Stimulated activated CD4-positive, alpha-beta T cell treated with anti-CD3 and anti-CD28 coated beads, Interleukin-4, amount 100 ng/mL, for 24 hours (primary cell): ENCODE measurements around the gene TM9SF4.
A peak's percentile ranks its signal among the peaks of the same experiment; 100 is the strongest.

Experiments used
- DNase-seq: peaks from one replicate; pipeline ENCODE4 v3.0.0-alpha.2; 2020

Gene TM9SF4

GRCh38 chr20:32109392-32110172 is at the start of gene TM9SF4:
Gene TM9SF4 (plus strand): TSS chr20:32109714. CDS start chr20:32109741, 27 bp downstream.
- DNase-seq: peak; percentile 93

- DNase-seq: no peak
Measured at GRCh38 chr20:32062776-32063170, 46.7 kb upstream of the TM9SF4 start.

GRCh38 chr20:32063695-32064094 is 45.8 kb upstream of the TM9SF4 start:
- DNase-seq: no peak

GRCh38 chr20:32064667-32065066 is 44.8 kb upstream of the TM9SF4 start:
- DNase-seq: no peak

- no peak for DNase-seq
Measured at GRCh38 chr20:32067234-32067821, 42.2 kb upstream of the TM9SF4 start.

- DNase-seq: no peak
Measured at GRCh38 chr20:32068174-32068573, 41.3 kb upstream of the TM9SF4 start.

GRCh38 chr20:32069711-32070110 is 39.8 kb upstream of the TM9SF4 start:
- DNase-seq: no peak

- no peak for DNase-seq
Measured at GRCh38 chr20:32070282-32070681, 39.2 kb upstream of the TM9SF4 start.

GRCh38 chr20:32070690-32071213 is 38.8 kb upstream of the TM9SF4 start:
- DNase-seq: no peak

- no peak for DNase-seq
Measured at GRCh38 chr20:32071395-32072167, 37.9 kb upstream of the TM9SF4 start.

GRCh38 chr20:32072168-32072750 is 37.3 kb upstream of the TM9SF4 start:
- DNase-seq: no peak

- no peak for DNase-seq
Measured at GRCh38 chr20:32075534-32075933, 34.0 kb upstream of the TM9SF4 start.

- no peak for DNase-seq
Measured at GRCh38 chr20:32077190-32077589, 32.3 kb upstream of the TM9SF4 start.

- DNase-seq: no peak
Measured at GRCh38 chr20:32078322-32078721, 31.2 kb upstream of the TM9SF4 start.

GRCh38 chr20:32078791-32079190 is 30.7 kb upstream of the TM9SF4 start:
- no peak for DNase-seq

- no peak for DNase-seq
Measured at GRCh38 chr20:32079655-32080109, 29.8 kb upstream of the TM9SF4 start.

- no peak for DNase-seq
Measured at GRCh38 chr20:32080783-32081182, 28.7 kb upstream of the TM9SF4 start.

GRCh38 chr20:32083469-32083868 is 26.0 kb upstream of the TM9SF4 start:
- DNase-seq: no peak

- no peak for DNase-seq
Measured at GRCh38 chr20:32087070-32087469, 22.4 kb upstream of the TM9SF4 start.

GRCh38 chr20:32088759-32089158 is 20.8 kb upstream of the TM9SF4 start:
- DNase-seq: no peak

GRCh38 chr20:32089637-32090362 is 19.7 kb upstream of the TM9SF4 start:
- DNase-seq: no peak

- DNase-seq: peak; percentile 81
Measured at GRCh38 chr20:32091888-32092346, 17.6 kb upstream of the TM9SF4 start.
